ENCODE measurements around the gene POLR3A.

GRCh38 chr10:77967611-77968022 lies 61.7 kb downstream of the POLR3A start:
- no peak for TF ChIP-seq HNF4A (CRISPR knock-in tag; IDR thresholded peaks at IDR 0.05)
- no peak for TF ChIP-seq ZNF264 (CRISPR knock-in tag; IDR thresholded peaks at IDR 0.05)
- TF ChIP-seq ZNF160 (CRISPR knock-in tag; IDR thresholded peaks at IDR 0.05) = no peak
